ENCODE results near the gene BCKDK.

BCKDK gene

DNA sequence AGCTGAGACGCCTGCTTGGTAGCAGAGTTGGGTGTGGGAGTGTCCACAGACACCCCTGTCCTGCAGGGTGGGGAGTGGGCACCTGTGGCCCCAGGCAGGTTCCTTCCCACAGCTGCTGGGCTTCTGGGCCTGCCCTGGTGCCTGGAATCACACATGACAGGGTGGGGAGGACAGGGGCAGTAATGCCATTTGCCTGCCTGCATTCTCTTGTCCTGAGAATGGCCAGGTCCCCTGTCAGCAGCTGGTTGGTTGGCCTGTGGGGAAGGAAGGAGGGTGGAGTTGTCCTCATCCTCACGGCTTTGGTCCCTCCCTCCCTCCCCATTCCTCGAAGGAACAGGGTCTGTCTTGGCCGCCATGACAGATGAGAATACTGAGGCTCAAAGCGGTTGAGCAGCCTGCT is 24.6 kb upstream of the BCKDK start:
- ChIA-PET CTCF (no interaction called here), POLR2A (interaction anchor here (1.2 to 3.2 kb wide), 2 partner anchors 9 to 10 kb away, joined by 4 to 23 read pairs; partner anchors contain the start of genes ZNF646 and ZNF668)
- TF ChIP-seq ELF4 (IDR thresholded peaks at IDR 0.05), result no peak
- no peak for TF ChIP-seq FOXK2 (IDR thresholded peaks at IDR 0.05)
- TF ChIP-seq SP1 (IDR thresholded peaks at IDR 0.05), result no peak
- no peak for TF ChIP-seq ZNF384 (IDR thresholded peaks at IDR 0.05)
- no peak for TF ChIP-seq L3MBTL2 (conservative IDR thresholded peaks at IDR 0.05)
- TF ChIP-seq FOXA1 (IDR thresholded peaks at IDR 0.05), result no peak
- TF ChIP-seq LEF1 (IDR thresholded peaks at IDR 0.05; ENCODE audit: borderline replicate concordance), result no peak
- TF ChIP-seq ARNT (IDR thresholded peaks at IDR 0.05), result no peak
- no peak for TF ChIP-seq SUZ12 (IDR thresholded peaks at IDR 0.05)
- TF ChIP-seq FOXM1 (IDR thresholded peaks at IDR 0.05; ENCODE audit: borderline replicate concordance), result no peak
- TF ChIP-seq NFRKB (IDR thresholded peaks at IDR 0.05), result no peak
- TF ChIP-seq, protein P1, sequence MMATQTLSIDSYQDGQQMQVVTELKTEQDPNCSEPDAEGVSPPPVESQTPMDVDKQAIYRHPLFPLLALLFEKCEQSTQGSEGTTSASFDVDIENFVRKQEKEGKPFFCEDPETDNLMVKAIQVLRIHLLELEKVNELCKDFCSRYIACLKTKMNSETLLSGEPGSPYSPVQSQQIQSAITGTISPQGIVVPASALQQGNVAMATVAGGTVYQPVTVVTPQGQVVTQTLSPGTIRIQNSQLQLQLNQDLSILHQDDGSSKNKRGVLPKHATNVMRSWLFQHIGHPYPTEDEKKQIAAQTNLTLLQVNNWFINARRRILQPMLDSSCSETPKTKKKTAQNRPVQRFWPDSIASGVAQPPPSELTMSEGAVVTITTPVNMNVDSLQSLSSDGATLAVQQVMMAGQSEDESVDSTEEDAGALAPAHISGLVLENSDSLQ (IDR thresholded peaks at IDR 0.05), result no peak
- no peak for TF ChIP-seq HDGF (IDR thresholded peaks at IDR 0.05; ENCODE audit: borderline replicate concordance)
- no peak for TF ChIP-seq BHLHE40 (IDR thresholded peaks at IDR 0.05; ENCODE audit: borderline replicate concordance)
- no peak for DNase-seq (ENCODE audit: extremely low spot score)

DNA sequence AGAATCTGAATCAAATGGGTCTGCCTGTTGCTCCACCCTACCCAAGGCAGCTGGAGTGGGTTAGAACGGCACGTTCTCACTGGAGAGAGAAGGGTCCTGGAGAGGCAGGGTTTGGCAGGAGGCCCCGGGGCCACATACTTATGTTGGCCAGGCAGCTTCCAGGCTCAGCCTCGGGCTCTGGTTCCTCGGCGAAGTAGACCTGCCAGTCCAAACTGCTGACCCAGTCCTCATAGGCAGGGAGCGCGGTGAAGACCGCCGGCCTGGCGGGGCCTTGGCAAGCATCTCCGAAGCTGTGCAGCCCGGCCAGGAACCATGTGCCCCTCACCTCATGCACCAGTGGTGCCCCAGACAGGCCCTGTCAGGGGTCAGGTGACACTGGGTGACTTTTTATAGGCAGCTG is 24.2 kb upstream of the BCKDK start:
- no peak for TF ChIP-seq SP1 (IDR thresholded peaks at IDR 0.05)
- TF ChIP-seq SUZ12 (IDR thresholded peaks at IDR 0.05), result no peak
- TF ChIP-seq ARNT (IDR thresholded peaks at IDR 0.05), result no peak
- no peak for TF ChIP-seq L3MBTL2 (conservative IDR thresholded peaks at IDR 0.05)
- TF ChIP-seq FOXA1 (IDR thresholded peaks at IDR 0.05), result no peak
- TF ChIP-seq ELF4 (IDR thresholded peaks at IDR 0.05), result no peak
- no peak for TF ChIP-seq FOXM1 (IDR thresholded peaks at IDR 0.05; ENCODE audit: borderline replicate concordance)
- TF ChIP-seq FOXK2 (IDR thresholded peaks at IDR 0.05), result no peak
- no peak for TF ChIP-seq CTBP1 (IDR thresholded peaks at IDR 0.05; ENCODE audit: borderline replicate concordance)
- no peak for TF ChIP-seq BHLHE40 (IDR thresholded peaks at IDR 0.05; ENCODE audit: borderline replicate concordance)
- TF ChIP-seq NFRKB (IDR thresholded peaks at IDR 0.05), result no peak
- no peak for TF ChIP-seq LEF1 (IDR thresholded peaks at IDR 0.05; ENCODE audit: borderline replicate concordance)
- no peak for TF ChIP-seq ZNF384 (IDR thresholded peaks at IDR 0.05)
- TF ChIP-seq TARDBP (IDR thresholded peaks at IDR 0.05), result no peak
- TF ChIP-seq HDGF (IDR thresholded peaks at IDR 0.05; ENCODE audit: borderline replicate concordance), result no peak
- ChIA-PET POLR2A (interaction anchor here (3.2 kb wide), 1 partner anchor 9 kb away, joined by 23 read pairs; the partner anchor contains the start of genes ZNF646 and ZNF668), CTCF (no interaction called here)
- DNase-seq (ENCODE audit: extremely low spot score), result no peak

DNA sequence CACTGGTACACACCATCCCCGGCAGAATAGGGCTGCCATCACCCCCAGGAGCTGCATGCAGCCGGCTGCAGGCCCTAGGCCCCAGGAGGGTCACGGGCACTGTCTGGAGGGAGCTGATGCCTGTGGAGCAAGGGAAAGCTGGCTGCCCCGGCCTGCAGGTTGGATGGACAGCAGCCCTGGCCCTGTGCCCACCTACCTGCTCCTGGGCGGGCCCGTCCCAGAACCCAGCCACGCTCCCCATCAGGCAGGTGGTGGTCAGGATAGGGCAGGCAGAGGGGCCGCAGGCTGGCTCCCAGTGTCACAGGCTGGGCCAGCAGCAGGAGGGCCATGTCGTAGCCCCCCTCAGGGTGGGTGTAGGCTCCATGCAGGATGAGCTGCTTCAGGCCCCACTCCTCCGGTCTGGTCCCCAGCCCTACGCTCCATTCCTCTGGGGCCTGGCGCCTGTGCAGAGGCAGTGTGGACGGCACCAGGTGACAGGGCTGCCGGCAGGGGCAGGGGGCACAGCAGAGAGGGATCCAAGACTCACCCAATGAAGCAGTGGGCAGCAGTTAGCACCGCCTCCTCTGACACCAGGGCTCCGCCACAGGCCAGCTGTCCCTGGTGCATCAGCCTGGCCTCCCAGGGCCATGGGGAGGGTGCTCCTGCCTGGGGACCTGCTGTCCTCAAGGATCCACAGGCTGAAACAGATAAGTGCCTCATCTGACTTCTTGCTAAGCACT is 23.4 kb upstream of the BCKDK start:
- no peak for DNase-seq (ENCODE audit: extremely low spot score)
- CTCF ChIA-PET, result no interaction called here
- TF ChIP-seq FOXA1 (IDR thresholded peaks at IDR 0.05) (no peak), TARDBP (IDR thresholded peaks at IDR 0.05) (no peak), LEF1 (IDR thresholded peaks at IDR 0.05; ENCODE audit: borderline replicate concordance) (no peak), ELF4 (IDR thresholded peaks at IDR 0.05) (no peak), FOXM1 (IDR thresholded peaks at IDR 0.05; ENCODE audit: borderline replicate concordance) (no peak), ARNT (IDR thresholded peaks at IDR 0.05) (no peak), L3MBTL2 (conservative IDR thresholded peaks at IDR 0.05) (no peak)
- POLR2A ChIA-PET, result interaction anchor here (0.8 to 3.2 kb wide), 2 partner anchors 9 to 10 kb away, joined by 3 to 23 read pairs; partner anchors contain the start of genes ZNF646 and ZNF668

DNA sequence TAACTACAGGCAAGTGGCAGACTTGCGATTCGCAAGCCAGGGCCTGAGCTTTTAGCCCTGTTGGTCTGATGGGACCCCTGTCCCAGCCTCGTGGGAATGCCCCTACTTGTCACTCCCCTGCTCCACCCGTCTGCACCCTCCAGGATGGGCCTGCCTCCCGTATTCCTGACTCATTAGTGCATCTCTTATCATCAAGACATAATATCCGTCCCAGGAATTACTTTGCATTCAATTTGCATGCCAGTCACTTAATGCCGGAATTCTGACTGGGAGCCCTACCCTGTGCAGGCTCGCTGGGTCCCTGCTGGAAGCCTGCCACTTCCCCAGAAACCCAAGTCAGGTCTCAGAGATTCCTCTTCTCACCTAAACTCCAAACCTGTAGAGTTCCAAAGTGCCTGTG is 22.8 kb upstream of the BCKDK start:
- ChIA-PET CTCF (no interaction called here), POLR2A (interaction anchor here (0.7 to 3.2 kb wide), 4 partner anchors 8 to 423 kb away, joined by 3 to 23 read pairs (median 3); partner anchors contain the start of genes KAT8, RUSF1, ZNF646 and ZNF668)
- TF ChIP-seq SP1 (IDR thresholded peaks at IDR 0.05), result no peak
- TF ChIP-seq BHLHE40 (IDR thresholded peaks at IDR 0.05; ENCODE audit: borderline replicate concordance), result no peak
- no peak for TF ChIP-seq FOXK2 (IDR thresholded peaks at IDR 0.05)
- no peak for TF ChIP-seq FOXA1 (IDR thresholded peaks at IDR 0.05)
- TF ChIP-seq, protein P1 (IDR thresholded peaks at IDR 0.05), result no peak
- no peak for TF ChIP-seq SUZ12 (IDR thresholded peaks at IDR 0.05)
- TF ChIP-seq FOXM1 (IDR thresholded peaks at IDR 0.05; ENCODE audit: borderline replicate concordance), result no peak
- TF ChIP-seq NFRKB (IDR thresholded peaks at IDR 0.05), result no peak
- TF ChIP-seq ZNF384 (IDR thresholded peaks at IDR 0.05), result no peak
- TF ChIP-seq ARNT (IDR thresholded peaks at IDR 0.05), result no peak
- TF ChIP-seq LEF1 (IDR thresholded peaks at IDR 0.05; ENCODE audit: borderline replicate concordance), result no peak
- no peak for DNase-seq (ENCODE audit: extremely low spot score)

DNA sequence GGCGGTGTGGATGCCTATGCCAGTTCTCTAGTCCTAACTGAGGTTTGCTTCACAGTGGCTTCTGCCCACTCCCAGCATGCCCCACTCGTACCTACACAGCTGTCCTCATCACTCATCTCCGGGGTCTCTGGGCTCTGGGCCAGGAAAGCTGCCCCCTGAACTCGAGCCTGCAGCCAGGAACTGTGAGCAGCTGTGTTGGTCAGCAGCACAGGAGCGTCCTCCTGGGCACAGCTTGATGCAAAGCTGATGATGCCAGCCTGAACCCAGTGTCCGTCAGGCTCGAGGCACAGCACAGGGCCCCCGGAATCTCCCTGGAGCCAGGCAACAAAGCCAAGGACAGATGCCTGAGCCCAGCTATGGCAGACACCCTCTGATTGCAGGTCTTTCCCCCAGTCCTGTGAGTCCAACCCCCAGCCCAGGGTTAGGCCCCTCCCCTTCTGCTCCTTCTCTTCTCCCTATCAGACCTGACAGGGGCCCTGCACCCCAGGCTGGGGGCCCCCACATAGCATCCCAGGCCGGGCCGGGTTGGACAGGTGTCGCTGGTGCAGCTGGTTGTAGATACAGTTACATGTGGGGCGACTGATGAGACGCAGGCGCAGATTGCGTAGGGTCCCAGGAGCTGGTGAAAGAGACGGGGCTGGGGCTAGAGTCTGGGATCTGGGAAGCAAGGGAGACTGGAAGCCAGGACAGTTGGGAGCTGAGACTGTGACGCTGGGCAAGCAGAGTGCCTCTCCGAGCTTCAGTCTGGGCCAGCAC is 22.1 kb upstream of the BCKDK start:
- ChIA-PET CTCF (no interaction called here), POLR2A (interaction anchor here (0.7 to 3.2 kb wide), 4 partner anchors 9 to 422 kb away, joined by 3 to 23 read pairs (median 4); partner anchors contain the start of genes KAT8, RUSF1, ZNF646 and ZNF668)
- no peak for DNase-seq (ENCODE audit: extremely low spot score)
- TF ChIP-seq FOXK2 (IDR thresholded peaks at IDR 0.05) (no peak), FOXA1 (IDR thresholded peaks at IDR 0.05) (no peak), ARNT (IDR thresholded peaks at IDR 0.05) (no peak), HDGF (IDR thresholded peaks at IDR 0.05; ENCODE audit: borderline replicate concordance) (no peak), NFRKB (IDR thresholded peaks at IDR 0.05) (no peak), BHLHE40 (IDR thresholded peaks at IDR 0.05; ENCODE audit: borderline replicate concordance) (no peak), TARDBP (IDR thresholded peaks at IDR 0.05) (no peak)
- TF ChIP-seq, protein P1 (IDR thresholded peaks at IDR 0.05), result no peak

All from HEK293T (cell line).